Activated CD4-positive, alpha-beta T cell treated with anti-CD3 and anti-CD28 coated beads, Interleukin-2, amount 50 U/mL, for 48 hours (primary cell): ENCODE results near the gene BCS1L.
A peak's percentile ranks its signal among the peaks of the same experiment; 100 is the strongest.

Experiments used
- DNase-seq, 2 experiments: peaks; one replicate each; pipeline ENCODE4 v3.0.0-alpha.2; 2020

The BCS1L gene

GRCh38 chr2:218662827-218663226, 3.3 kb downstream of the BCS1L start:
- DNase-seq = no peak

GRCh38 chr2:218663901-218664300, 4.4 kb downstream of the BCS1L start:
- DNase-seq = no peak

DNA sequence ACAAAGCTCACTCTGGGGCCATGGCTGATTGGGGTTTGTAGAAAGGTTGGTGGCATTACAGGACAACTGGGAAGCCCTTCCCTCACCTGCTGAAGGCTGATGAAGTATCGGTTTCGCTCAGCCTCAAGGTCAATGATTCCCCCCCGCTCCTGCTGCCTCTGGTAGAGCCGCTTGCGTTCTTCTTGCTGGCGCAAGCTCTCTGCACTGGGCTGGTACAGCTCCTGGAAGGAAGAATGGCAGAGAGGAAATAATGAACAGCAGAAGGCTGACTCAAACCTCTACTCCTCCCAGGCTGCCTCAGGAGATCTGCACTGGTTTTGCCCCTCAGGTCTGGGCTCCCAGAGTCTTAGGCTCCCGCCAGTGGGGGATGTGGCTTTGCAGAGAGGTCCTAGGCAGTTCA, 5.2 kb downstream of the BCS1L start:
- no peak for DNase-seq

- DNase-seq = no peak
Observed at GRCh38 chr2:218671097-218671653, 11.7 kb downstream of the BCS1L start.

- DNase-seq = peak; percentile 80 to 87
Observed at GRCh38 chr2:218671654-218672566, 12.4 kb downstream of the BCS1L start, which contains the start of the genes RNF25 and STK36. TSS of gene RNF25 (minus strand) at chr2:218672002. CDS start at chr2:218671970, 32 bp downstream. TSS of gene STK36 (plus strand) at chr2:218672086. CDS start at chr2:218672830, 744 bp downstream.

DNA sequence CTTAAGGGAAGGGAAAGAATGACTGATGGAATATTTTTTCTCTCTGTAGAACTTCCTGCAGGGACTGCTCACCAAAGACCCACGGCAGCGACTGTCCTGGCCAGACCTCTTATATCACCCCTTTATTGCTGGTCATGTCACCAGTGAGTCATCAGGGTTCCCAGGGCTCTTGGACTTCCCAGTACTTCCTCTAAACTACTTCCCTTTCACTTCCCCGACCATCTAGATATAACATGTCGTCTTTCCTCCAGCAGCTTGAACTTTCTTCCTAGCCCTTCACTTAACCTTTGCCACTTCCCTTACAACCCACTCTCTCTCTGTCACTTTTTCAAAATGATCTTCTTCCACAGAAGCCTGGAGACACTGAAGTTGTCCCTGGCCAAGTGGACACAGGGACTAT, 19.6 kb downstream of the BCS1L start:
- no peak for DNase-seq

DNA sequence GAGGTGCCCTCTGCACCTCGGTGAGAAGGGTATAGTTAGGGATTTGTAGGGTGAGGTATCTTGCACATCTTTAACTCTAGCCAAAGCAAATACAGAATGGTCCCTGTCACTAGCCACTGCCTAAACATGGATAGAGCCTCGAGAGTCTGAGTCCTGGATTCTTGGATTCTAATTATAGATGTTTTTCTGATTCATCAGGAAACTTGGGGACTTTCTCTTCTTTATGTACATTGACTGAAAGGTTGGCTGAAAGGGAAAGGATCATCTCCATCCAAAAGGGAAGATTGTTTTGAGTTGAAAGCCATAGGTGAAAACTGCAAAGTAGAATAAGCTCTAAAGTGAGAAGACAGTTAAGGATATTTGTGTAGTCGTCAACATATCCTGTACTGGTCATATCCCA, 20.6 kb downstream of the BCS1L start:
- DNase-seq = no peak

GRCh38 chr2:218687400-218688060, 28.0 kb downstream of the BCS1L start:
- DNase-seq = peak; percentile 15 to 24

DNA sequence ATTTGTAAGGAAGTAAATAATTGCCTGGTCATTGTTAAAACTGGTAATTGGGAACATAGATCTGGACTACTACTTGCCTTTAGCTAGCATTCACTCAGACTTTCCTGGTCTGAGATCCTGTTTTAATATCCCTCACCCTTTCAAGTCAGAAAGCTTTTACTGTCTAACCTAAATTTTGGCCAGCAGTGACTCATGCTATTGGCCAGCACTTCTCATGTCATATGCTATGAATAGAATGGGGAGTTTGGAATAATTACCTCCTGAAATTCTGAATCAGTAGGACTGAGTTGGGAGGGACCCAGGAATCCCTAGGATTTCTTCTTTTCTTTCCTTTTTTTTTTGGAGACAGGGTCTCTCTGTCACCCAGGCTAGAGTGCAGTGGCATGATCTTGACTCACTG, 31.8 kb downstream of the BCS1L start:
- DNase-seq = no peak

DNA sequence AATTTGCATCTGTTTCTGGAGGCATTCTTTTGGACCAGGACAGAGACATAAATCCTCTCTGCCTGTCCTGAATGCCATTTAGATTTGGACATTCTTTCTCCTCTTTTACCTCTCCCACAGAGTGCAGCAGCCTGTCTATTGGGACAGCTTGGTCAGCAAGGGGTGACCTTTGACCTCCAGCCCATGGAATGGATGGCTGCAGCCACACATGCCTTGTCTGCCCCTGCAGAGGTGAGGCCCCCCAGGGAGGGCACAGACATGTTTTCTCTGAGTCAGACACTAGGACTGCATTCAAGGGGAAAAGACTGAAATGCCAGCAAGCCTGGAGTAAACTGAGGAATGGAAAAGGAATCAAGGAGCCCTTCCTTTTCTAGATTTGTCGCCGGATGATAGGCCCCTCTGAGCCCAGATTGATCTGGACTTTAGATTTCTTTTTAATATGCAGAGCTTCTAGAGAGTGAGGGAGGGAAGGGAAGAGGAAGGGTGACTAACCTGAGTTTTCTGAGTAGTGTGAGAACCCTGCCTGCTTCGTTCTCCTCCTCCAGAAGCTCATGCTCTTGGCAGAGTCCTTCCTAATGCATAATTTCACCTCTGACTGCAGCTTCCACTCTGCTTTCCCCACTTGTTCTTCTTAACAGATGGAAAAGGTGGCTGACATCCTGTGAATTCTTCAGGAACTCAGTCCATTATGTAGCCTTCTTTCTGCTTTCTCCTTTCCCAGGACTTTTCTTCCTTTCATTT, 35.1 kb downstream of the BCS1L start:
- DNase-seq = no peak

GRCh38 chr2:218698885-218699284, 39.4 kb downstream of the BCS1L start:
- no peak for DNase-seq

- no peak for DNase-seq
Observed at GRCh38 chr2:218701806-218702205, 42.3 kb downstream of the BCS1L start.

- no peak for DNase-seq
Observed at GRCh38 chr2:218703341-218703740, 43.9 kb downstream of the BCS1L start.

GRCh38 chr2:218708086-218708485, 48.6 kb downstream of the BCS1L start:
- DNase-seq = no peak

DNA sequence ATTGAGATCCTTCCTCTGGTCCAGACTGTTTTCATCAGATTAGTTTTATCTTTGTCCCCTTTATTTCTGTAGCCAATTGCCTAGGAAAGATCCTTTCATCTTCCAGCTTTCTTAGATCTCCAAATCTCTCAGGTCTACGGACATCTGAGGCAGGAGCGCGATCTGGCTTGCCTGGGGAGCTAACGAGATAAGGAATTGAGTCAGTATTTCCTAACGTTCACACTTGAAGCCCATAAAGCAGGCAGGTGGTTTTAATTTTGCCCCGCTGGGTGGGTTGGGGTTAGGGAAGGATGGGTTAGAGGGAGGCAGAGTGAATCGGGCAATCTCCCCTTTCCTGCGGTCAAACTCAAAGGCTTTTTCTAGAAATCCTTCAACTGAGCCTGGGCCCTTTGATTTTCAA, 50.4 kb downstream of the BCS1L start:
- no peak for DNase-seq

- DNase-seq = no peak
Observed at GRCh38 chr2:218710334-218710686, 50.8 kb downstream of the BCS1L start.

DNA sequence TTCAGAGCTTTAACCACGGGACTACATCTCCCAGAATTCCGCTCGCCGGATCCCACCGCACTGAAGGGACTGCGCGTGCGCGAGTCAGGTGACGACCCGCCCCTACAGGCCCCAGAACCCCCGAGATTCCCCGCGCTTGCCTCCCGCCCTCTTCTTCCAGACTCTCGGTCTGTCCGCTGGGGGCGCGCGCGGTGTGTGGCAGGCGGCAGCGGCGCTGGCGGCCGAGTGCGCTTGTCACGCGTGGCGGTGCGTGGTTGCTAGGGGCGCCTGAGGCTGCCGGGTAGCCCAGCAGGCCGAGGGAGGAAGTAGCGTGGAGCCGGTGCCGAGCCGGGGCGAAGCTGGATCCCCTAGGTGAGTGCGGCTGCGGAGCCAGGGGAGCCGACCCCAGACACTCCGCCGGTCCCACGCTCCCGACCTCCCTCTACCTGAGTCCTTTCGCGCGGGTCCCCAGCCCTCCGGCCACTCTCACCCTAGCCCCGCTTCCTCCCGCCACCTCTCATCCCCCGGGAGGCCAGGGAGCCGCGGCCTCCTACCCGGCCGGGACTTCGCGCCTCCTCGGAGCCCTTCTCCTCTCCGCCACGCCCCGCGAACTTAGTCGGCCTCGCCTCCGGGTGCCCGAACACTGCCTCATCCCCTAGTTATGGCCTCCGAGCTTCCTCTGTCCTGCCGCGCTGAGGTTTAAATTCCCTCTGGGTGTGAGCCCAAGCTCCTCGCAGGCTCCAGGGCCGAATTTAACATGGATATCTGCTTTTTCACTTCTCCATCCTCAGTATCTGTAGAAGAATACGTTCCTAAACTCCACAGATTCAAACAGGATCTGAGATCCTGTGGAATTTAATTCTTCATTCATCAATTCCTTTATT, 51.4 kb downstream of the BCS1L start, which contains the start of gene TTLL4:
Gene TTLL4, plus strand, starts transcription at position 149 of the 863 bp plus-strand sequence. CDS start 26,842 bp downstream, outside the sequence.
- DNase-seq = peak; percentile 98

DNA sequence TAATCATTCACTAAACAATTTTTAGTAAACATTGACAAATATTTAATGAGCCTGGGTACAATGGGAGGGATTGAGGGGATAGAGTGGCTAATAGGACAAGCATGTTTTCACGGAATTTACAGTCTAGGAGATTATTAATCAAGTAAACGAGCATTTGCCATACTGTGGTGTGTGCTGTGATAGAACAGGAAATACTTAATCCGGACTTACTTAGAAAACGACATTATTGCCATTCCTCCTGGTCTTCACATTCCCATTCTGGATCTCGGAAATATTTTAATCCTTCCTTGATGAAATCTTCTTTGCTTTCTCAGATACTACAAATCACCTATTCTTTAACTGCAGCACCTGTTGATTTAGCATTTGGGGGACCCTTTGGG, 52.1 kb downstream of the BCS1L start:
- DNase-seq = no peak
